Measurements from ENCODE around the gene LRRTM4. TPM values are rescaled to one million over a fixed set of nuclear protein-coding genes. Genes with fewer than 3 reads are reported as not detected.

Gene LRRTM4
- total RNA-seq, 4 donors from 2014 or later: 0.51 TPM; not detected in 3

DNA sequence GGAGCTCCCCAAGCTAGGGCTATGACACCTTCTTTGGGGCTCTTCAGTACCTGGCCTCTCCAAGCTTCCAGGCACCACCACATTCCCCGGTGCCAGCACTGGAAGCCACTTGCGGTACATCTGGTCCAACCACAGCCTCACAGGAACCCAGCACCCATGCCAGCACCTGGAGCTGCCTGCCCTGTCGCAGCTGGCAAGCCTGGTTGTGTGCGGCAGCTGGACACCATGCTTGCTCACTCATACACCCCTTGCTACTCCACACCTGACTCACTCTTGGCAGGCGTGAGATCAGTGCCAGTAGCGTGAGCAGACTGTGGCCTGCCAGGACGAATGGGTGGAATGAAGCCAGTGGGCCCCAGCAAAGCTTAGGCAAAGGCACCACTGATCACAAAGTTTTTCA lies 34.0 kb downstream of the LRRTM4 start:
- TF ChIP-seq, protein P1, sequence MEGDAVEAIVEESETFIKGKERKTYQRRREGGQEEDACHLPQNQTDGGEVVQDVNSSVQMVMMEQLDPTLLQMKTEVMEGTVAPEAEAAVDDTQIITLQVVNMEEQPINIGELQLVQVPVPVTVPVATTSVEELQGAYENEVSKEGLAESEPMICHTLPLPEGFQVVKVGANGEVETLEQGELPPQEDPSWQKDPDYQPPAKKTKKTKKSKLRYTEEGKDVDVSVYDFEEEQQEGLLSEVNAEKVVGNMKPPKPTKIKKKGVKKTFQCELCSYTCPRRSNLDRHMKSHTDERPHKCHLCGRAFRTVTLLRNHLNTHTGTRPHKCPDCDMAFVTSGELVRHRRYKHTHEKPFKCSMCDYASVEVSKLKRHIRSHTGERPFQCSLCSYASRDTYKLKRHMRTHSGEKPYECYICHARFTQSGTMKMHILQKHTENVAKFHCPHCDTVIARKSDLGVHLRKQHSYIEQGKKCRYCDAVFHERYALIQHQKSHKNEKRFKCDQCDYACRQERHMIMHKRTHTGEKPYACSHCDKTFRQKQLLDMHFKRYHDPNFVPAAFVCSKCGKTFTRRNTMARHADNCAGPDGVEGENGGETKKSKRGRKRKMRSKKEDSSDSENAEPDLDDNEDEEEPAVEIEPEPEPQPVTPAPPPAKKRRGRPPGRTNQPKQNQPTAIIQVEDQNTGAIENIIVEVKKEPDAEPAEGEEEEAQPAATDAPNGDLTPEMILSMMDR (IDR thresholded peaks at IDR 0.05): no peak
- no peak for TF ChIP-seq POLR2A (IDR thresholded peaks at IDR 0.05)
- intact Hi-C loops (cut with DNase I; ENCODE audit: low total_unique reads): no loop called here
- DNase-seq (ENCODE audit: low spot score in 2 of 2): no peak
- H3K4me3 ChIP-seq (ENCODE audit: low read depth, poor library complexity, severe bottlenecking): no peak overlapping the region
- WGBS, 2 donors: 79 to 80% methylated on average over 7 of the region's 7 CpGs

DNA sequence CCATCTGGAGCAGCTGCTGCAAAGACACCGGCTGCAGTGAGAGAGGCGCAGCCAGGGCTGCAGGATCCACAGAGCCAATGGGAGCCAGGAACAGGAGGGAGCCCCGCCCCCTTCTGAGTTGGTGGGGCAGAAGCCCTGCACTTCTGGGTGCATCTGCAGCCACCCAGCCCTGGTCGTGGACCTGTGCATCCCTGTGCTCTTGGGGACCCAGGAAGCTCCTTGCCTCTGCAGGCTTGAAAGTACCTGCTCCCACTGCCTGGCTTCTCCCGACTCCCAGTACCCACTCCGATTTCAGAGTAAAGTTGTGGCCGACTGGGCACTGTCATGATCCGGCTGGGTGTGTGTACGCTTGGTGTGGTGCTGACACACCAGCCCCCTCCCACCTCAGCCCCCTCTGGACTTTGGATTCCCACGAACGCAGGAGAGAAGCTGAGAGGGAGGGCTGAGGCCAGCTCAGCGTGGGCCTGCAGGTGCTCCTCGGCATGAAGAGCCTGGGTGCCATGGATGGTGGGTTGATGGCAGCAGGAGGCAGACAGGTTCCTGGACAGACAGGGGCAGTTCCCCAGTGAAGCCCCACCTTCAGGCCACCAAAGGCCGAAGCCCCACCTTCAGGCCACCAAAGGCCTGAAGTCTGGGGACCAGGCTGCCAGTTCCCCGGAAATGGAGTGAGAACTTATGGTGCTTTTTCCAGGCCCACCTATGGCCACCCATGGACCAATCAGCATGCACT lies 34.9 kb downstream of the LRRTM4 start:
- DNase-seq (ENCODE audit: low spot score in 2 of 2): no peak
- no peak overlapping the region for H3K4me3 ChIP-seq (ENCODE audit: low read depth, poor library complexity, severe bottlenecking)
- intact Hi-C loops (cut with DNase I; ENCODE audit: low total_unique reads): no loop called here
- TF ChIP-seq POLR2A (IDR thresholded peaks at IDR 0.05): no peak
- TF ChIP-seq, protein P1 (IDR thresholded peaks at IDR 0.05): no peak
- WGBS, 2 donors: 77 to 83% methylated on average over 8 to 14 of the region's 15 CpGs

DNA sequence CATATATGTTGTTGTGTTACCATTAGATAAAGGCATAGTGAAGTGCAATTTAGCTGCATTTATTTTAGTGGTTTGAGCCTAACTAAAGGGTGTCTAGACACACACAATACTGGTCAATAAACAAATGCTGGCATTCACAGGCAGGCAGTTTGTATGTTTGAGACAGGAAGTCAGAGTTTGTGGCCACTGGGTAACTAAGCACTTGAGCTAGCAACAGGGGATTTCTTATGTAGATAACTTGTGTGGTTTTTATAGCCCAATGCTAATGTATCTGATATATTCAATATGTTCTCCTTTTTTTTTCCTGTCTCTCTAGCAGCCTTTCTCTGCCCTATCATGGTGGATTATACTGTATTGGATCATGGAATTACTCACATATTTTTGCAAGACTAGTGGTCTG lies 38.1 kb downstream of the LRRTM4 start:
- intact Hi-C loops (cut with DNase I; ENCODE audit: low total_unique reads): no loop called here
- TF ChIP-seq, protein P1 (IDR thresholded peaks at IDR 0.05): no peak
- no peak for TF ChIP-seq POLR2A (IDR thresholded peaks at IDR 0.05)

DNA sequence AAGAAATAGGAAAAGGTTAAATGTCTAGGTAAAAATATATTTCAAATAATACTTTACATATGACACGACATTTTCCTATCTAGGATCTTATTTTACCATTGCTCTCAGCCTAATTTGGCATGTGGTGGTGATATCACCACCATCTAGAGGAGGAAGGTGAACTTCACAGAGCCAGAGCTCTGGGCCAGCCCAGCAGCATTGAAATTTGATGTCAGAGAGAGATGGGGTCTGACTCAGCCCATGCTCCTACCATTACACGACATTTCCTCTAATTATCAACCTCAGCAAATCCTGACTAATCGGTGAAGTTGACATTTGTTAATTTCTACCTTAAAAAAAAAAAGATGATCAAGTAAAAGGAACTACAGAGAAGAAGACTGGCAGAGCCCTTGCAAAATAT lies 42.3 kb downstream of the LRRTM4 start:
- intact Hi-C loops (cut with DNase I; ENCODE audit: low total_unique reads): no loop called here
- no peak for TF ChIP-seq POLR2A (IDR thresholded peaks at IDR 0.05)
- TF ChIP-seq, protein P1 (IDR thresholded peaks at IDR 0.05): no peak
- WGBS, 2 donors: 67 to 74% methylated on average over 3 of the region's 3 CpGs

More for the DNA sequence above, 38.1 kb downstream of the LRRTM4 start:
- H3K4me3 ChIP-seq (ENCODE audit: low read depth, poor library complexity, severe bottlenecking): no peak overlapping the region
- no peak for DNase-seq (ENCODE audit: low spot score in 2 of 2)

DNA sequence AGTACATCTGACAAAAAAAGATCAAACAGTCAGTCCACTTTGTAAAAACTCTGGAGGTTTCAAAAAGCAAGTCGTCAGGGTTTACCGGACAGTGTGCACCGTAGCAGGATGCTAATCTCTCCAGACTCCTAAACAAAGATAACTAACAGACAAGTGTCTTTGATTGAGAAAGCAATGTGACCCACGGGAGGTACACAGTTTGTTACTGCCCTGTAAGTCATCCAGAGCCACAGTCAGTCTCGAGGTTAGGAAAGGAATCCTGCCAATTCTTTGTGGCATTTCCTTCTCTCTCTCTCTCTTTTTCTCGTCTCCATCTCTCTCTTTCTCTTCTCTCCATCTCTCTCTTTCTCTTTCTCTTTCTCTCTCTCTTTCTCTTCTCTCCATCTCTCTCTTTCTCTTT lies 42.8 kb downstream of the LRRTM4 start:
- H3K4me3 ChIP-seq (ENCODE audit: low read depth, poor library complexity, severe bottlenecking): no peak overlapping the region
- WGBS, 2 donors: 44 to 47% methylated on average over 6 of the region's 6 CpGs
- no peak for TF ChIP-seq POLR2A (IDR thresholded peaks at IDR 0.05)
- TF ChIP-seq, protein P1 (IDR thresholded peaks at IDR 0.05): no peak
- intact Hi-C loops (cut with DNase I; ENCODE audit: low total_unique reads): no loop called here
- DNase-seq (ENCODE audit: low spot score in 2 of 2): no peak

More for the DNA sequence above, 42.3 kb downstream of the LRRTM4 start:
- no peak overlapping the region for H3K4me3 ChIP-seq (ENCODE audit: low read depth, poor library complexity, severe bottlenecking)
- no peak for DNase-seq (ENCODE audit: low spot score in 2 of 2)

DNA sequence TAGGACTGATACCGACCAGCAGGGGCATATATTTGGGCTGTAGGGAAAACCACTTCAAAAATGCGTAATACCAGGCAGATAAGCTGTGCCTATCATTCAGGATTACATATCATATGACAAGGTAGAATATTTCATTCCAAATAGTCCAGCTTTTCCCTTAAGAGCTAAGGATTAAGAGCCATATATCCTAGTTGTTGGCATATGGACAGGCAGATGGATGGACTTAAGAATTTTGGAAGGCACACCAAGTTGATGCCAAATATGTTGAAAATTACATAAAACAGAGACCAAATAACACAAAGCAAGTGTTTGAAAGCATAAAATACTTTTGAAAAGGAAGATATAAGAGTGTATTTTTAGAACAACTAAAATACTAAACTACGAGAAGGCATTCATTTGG lies 52.1 kb downstream of the LRRTM4 start:
- WGBS, 2 donors: 76 to 79% methylated on average over 3 of the region's 3 CpGs
- intact Hi-C loops (cut with DNase I; ENCODE audit: low total_unique reads): no loop called here
- TF ChIP-seq POLR2A (IDR thresholded peaks at IDR 0.05): no peak
- TF ChIP-seq, protein P1 (IDR thresholded peaks at IDR 0.05): no peak
- DNase-seq (ENCODE audit: low spot score in 2 of 2): no peak
- H3K4me3 ChIP-seq (ENCODE audit: low read depth, poor library complexity, severe bottlenecking): no peak overlapping the region

Data from lower leg skin (tissue), 4 donors.